OCI-LY7 (cell line): ENCODE results near the gene ZFYVE28.

Source experiments
- EZH2phosphoT487 ChIP-seq: fragments of 200-600 bp; sonication (generic); IDR thresholded peaks from 2 replicates; pipeline ENCODE4 v1.6.1; 2018; ENCODE audit warnings: low read depth, borderline replicate concordance, mild to moderate bottlenecking, mixed run types, antibody characterized with exemption, low read length, moderate library complexity, mixed read lengths
- TF ChIP-seq, protein P1 (sequence below): fragments of 200-600 bp; sonication (generic); conservative IDR thresholded peaks from 2 replicates; pipeline ENCODE4 v1.5.1; 2014; ENCODE audit warnings: mild to moderate bottlenecking, antibody characterized with exemption, low read length, moderate library complexity, mixed read lengths

GRCh38 chr4:2284161-2284933 lies 134.1 kb downstream of the ZFYVE28 start:
- TF ChIP-seq, protein P1, sequence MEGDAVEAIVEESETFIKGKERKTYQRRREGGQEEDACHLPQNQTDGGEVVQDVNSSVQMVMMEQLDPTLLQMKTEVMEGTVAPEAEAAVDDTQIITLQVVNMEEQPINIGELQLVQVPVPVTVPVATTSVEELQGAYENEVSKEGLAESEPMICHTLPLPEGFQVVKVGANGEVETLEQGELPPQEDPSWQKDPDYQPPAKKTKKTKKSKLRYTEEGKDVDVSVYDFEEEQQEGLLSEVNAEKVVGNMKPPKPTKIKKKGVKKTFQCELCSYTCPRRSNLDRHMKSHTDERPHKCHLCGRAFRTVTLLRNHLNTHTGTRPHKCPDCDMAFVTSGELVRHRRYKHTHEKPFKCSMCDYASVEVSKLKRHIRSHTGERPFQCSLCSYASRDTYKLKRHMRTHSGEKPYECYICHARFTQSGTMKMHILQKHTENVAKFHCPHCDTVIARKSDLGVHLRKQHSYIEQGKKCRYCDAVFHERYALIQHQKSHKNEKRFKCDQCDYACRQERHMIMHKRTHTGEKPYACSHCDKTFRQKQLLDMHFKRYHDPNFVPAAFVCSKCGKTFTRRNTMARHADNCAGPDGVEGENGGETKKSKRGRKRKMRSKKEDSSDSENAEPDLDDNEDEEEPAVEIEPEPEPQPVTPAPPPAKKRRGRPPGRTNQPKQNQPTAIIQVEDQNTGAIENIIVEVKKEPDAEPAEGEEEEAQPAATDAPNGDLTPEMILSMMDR: no peak
- TF ChIP-seq EZH2phosphoT487: no peak
